ENCODE measurements around the gene SORL1-AS1.

Gene SORL1-AS1

GRCh38 chr11:121429556-121429955, 23.2 kb downstream of the SORL1-AS1 start:
- no peak for TF ChIP-seq CTCF (IDR thresholded peaks at IDR 0.05; ENCODE audit: control insufficient read depth, extremely low read depth, insufficient read depth)
- DNase-seq (ENCODE audit: low read depth) = no peak
- no peak overlapping the region for H3K4me3 ChIP-seq (ENCODE audit: low read depth, low read length)

- TF ChIP-seq CTCF (IDR thresholded peaks at IDR 0.05; ENCODE audit: control insufficient read depth, extremely low read depth, insufficient read depth) = no peak
- DNase-seq (ENCODE audit: low read depth) = no peak
- H3K4me3 ChIP-seq (ENCODE audit: low read depth, low read length) = no peak overlapping the region
These were observed 25.4 kb downstream of the SORL1-AS1 start for GRCh38 chr11:121427400-121427744.

GRCh38 chr11:121426476-121427399, 26.0 kb downstream of the SORL1-AS1 start:
- no peak for TF ChIP-seq CTCF (IDR thresholded peaks at IDR 0.05; ENCODE audit: control insufficient read depth, extremely low read depth, insufficient read depth)
- no peak for DNase-seq (ENCODE audit: low read depth)
- H3K4me3 ChIP-seq (ENCODE audit: low read depth, low read length) = no peak overlapping the region

GRCh38 chr11:121425828-121426227, 26.9 kb downstream of the SORL1-AS1 start:
- H3K4me3 ChIP-seq (ENCODE audit: low read depth, low read length) = no peak overlapping the region
- DNase-seq (ENCODE audit: low read depth) = no peak
- no peak for TF ChIP-seq CTCF (IDR thresholded peaks at IDR 0.05; ENCODE audit: control insufficient read depth, extremely low read depth, insufficient read depth)

GRCh38 chr11:121422675-121423074, 30.1 kb downstream of the SORL1-AS1 start:
- no peak for DNase-seq (ENCODE audit: low read depth)
- H3K4me3 ChIP-seq (ENCODE audit: low read depth, low read length) = no peak overlapping the region
- no peak for TF ChIP-seq CTCF (IDR thresholded peaks at IDR 0.05; ENCODE audit: control insufficient read depth, extremely low read depth, insufficient read depth)

GRCh38 chr11:121421149-121421901, 31.4 kb downstream of the SORL1-AS1 start:
- TF ChIP-seq CTCF (IDR thresholded peaks at IDR 0.05; ENCODE audit: control insufficient read depth, extremely low read depth, insufficient read depth) = no peak
- H3K4me3 ChIP-seq (ENCODE audit: low read depth, low read length) = no peak overlapping the region
- DNase-seq (ENCODE audit: low read depth) = no peak
